Esophagus (tissue), 2 donors: ENCODE measurements around the gene DNAI1. TPM values are rescaled to one million over a fixed set of nuclear protein-coding genes. Genes with fewer than 3 reads are reported as not detected.

Source experiments
- H3K27ac ChIP-seq, 2 donors: one replicate each; pipeline ENCODE4 v1.5.1; 2013; ENCODE audit warnings: low read depth in 2 of 2, mild to moderate bottlenecking in 2 of 2, inconsistent platforms in 1 of 2, low read length in 1 of 2, moderate library complexity in 1 of 2
- H3K27me3 ChIP-seq, 2 donors: one replicate each; pipeline ENCODE4 v1.6.1; 2013; ENCODE audit warnings: low read length in 2 of 2, control low read depth in 1 of 2, mild to moderate bottlenecking in 1 of 2; ENCODE audit not compliant: insufficient read depth in 2 of 2, control insufficient read depth in 1 of 2
- H3K36me3 ChIP-seq, 2 donors: one replicate each; pipeline ENCODE4 v1.6.1; 2013; ENCODE audit warnings: low read length in 1 of 2; ENCODE audit not compliant: control insufficient read depth in 2 of 2, insufficient read depth in 2 of 2
- H3K4me1 ChIP-seq, 2 donors: one replicate each; pipeline ENCODE4 v1.6.1; 2013; ENCODE audit warnings: low read length in 1 of 2; ENCODE audit not compliant: control insufficient read depth in 2 of 2, insufficient read depth in 2 of 2
- H3K4me3 ChIP-seq, 2 donors: one replicate each; pipeline ENCODE4 v1.5.1; 2013; ENCODE audit warnings: low read length in 2 of 2, mild to moderate bottlenecking in 2 of 2, low read depth in 1 of 2, moderate library complexity in 1 of 2
- H3K9me3 ChIP-seq, 2 donors: one replicate each; pipeline ENCODE4 v1.6.1; 2013; ENCODE audit warnings: mild to moderate bottlenecking in 2 of 2, low read depth in 1 of 2, low read length in 1 of 2, moderate library complexity in 1 of 2; ENCODE audit not compliant: control insufficient read depth in 2 of 2, insufficient read depth in 1 of 2
- WGBS, 2 donors: extraction: QIAGEN DNeasy Blood & Tissue Kit; methylation state at CpG; one replicate each; pipeline ENCODE4 v1.1.7; 2013; 5-methylcytosine and 5-hydroxymethylcytosine counted together
- polyA plus RNA-seq, 2 donors: library from polyadenylated mRNA; stranded (reverse); fragments of 200-250 nt; gene quantifications; one replicate each; pipeline ENCODE4 v1.2.3, GENCODE V29; 2013
- donor health status: healthy with polysubstance abuse.
- donor health status: Bipolar disorder and iron deficiency.

Gene DNAI1
- not detected for polyA plus RNA-seq

GRCh38 chr9:34458013-34458958, at the start of gene DNAI1, which contains the start of gene FAM219A:
TSS of gene DNAI1 (plus strand) at chr9:34458805. CDS start at chr9:34459006, 201 bp downstream.
TSS of gene FAM219A (minus strand) at chr9:34458570. CDS start at chr9:34458263, 307 bp downstream.
- 1% methylated on average over 79 to 94 of the region's 94 CpGs for WGBS, 2 donors
- no peaks in the 10 kb centered on the region for H3K36me3 ChIP-seq
- peaks cover 10 to 13% of the 10 kb centered on the region in 2 donors for H3K4me1 ChIP-seq
- H3K27me3 ChIP-seq: no peaks in the 10 kb centered on the region
- peak within 1 kb of the TSS; percentile 66 to 80 for H3K4me3 ChIP-seq
- H3K27ac ChIP-seq: peak within 1 kb of the TSS; percentile 56 to 73
- H3K9me3 ChIP-seq: no peaks in the 10 kb centered on the region

- Histone ChIP-seq H3K27ac (no peak overlapping the region), H3K4me3 (no peak overlapping the region), H3K36me3 (peaks cover 1 to 8% of the 10 kb centered on the region in 2 donors), H3K27me3 (no peaks in the 10 kb centered on the region), H3K9me3 (no peaks in the 10 kb centered on the region), H3K4me1 (no peaks in the 10 kb centered on the region)
- WGBS, 2 donors: 74 to 82% methylated on average over 2 of the region's 2 CpGs
Observed at GRCh38 chr9:34409154-34409553, 49.5 kb upstream of the DNAI1 start.

- H3K9me3 ChIP-seq: no peaks in the 10 kb centered on the region
- H3K4me1 ChIP-seq: no peaks in the 10 kb centered on the region
- H3K4me3 ChIP-seq: no peak overlapping the region
- H3K27ac ChIP-seq: no peak overlapping the region
- H3K36me3 ChIP-seq: no peaks in the 10 kb centered on the region
- H3K27me3 ChIP-seq: no peaks in the 10 kb centered on the region
- 38 to 43% methylated on average over 1 of the region's 1 CpG for WGBS, 2 donors
Observed at GRCh38 chr9:34412336-34412735, 46.3 kb upstream of the DNAI1 start.

- no peaks in the 10 kb centered on the region for H3K36me3 ChIP-seq
- H3K9me3 ChIP-seq: no peaks in the 10 kb centered on the region
- no peak overlapping the region for H3K27ac ChIP-seq
- H3K4me1 ChIP-seq: peaks cover 0 to 2% of the 10 kb centered on the region in 2 donors
- WGBS, 2 donors: 24 to 28% methylated on average over 6 of the region's 6 CpGs
- H3K27me3 ChIP-seq: no peaks in the 10 kb centered on the region
- H3K4me3 ChIP-seq: no peak overlapping the region
Observed at GRCh38 chr9:34413231-34413852, 45.3 kb upstream of the DNAI1 start.

- no peaks in the 10 kb centered on the region for H3K9me3 ChIP-seq
- no peaks in the 10 kb centered on the region for H3K27me3 ChIP-seq
- no peak overlapping the region for H3K27ac ChIP-seq
- 50 to 66% methylated on average over 3 of the region's 3 CpGs for WGBS, 2 donors
- H3K36me3 ChIP-seq: peaks cover 0 to 2% of the 10 kb centered on the region in 2 donors
- H3K4me1 ChIP-seq: peaks cover 4 to 5% of the 10 kb centered on the region in 2 donors
- H3K4me3 ChIP-seq: no peak overlapping the region
Observed at GRCh38 chr9:34417734-34418133, 40.9 kb upstream of the DNAI1 start.

GRCh38 chr9:34419716-34420504, 38.7 kb upstream of the DNAI1 start:
- Histone ChIP-seq H3K27ac (no peak overlapping the region), H3K4me1 (peaks cover 4 to 5% of the 10 kb centered on the region in 2 donors), H3K27me3 (no peaks in the 10 kb centered on the region), H3K36me3 (peaks cover 0 to 2% of the 10 kb centered on the region in 2 donors), H3K9me3 (no peaks in the 10 kb centered on the region), H3K4me3 (no peak overlapping the region)
- WGBS, 2 donors: 73 to 74% methylated on average over 4 of the region's 4 CpGs

GRCh38 chr9:34426347-34427074, 32.1 kb upstream of the DNAI1 start:
- 87 to 92% methylated on average over 5 of the region's 5 CpGs for WGBS, 2 donors
- no peak overlapping the region for H3K4me3 ChIP-seq
- peaks cover 0 to 6% of the 10 kb centered on the region in 2 donors for H3K4me1 ChIP-seq
- no peak overlapping the region for H3K27ac ChIP-seq
- no peaks in the 10 kb centered on the region for H3K36me3 ChIP-seq
- H3K9me3 ChIP-seq: no peaks in the 10 kb centered on the region
- H3K27me3 ChIP-seq: no peaks in the 10 kb centered on the region

- WGBS, 2 donors: 49 to 61% methylated on average over 2 of the region's 2 CpGs
- Histone ChIP-seq H3K36me3 (no peaks in the 10 kb centered on the region), H3K9me3 (no peaks in the 10 kb centered on the region), H3K27me3 (no peaks in the 10 kb centered on the region), H3K4me3 (no peak overlapping the region), H3K4me1 (peaks cover 0 to 4% of the 10 kb centered on the region in 2 donors), H3K27ac (no peak overlapping the region)
Observed at GRCh38 chr9:34428325-34428958, 30.2 kb upstream of the DNAI1 start.
